ENCODE results near the gene ARSB. TPM values are rescaled to one million over a fixed set of nuclear protein-coding genes. Genes with fewer than 3 reads are reported as not detected.

The ARSB gene
- total RNA-seq, 1 experiment from 2014 or later: 11.4 TPM

DNA sequence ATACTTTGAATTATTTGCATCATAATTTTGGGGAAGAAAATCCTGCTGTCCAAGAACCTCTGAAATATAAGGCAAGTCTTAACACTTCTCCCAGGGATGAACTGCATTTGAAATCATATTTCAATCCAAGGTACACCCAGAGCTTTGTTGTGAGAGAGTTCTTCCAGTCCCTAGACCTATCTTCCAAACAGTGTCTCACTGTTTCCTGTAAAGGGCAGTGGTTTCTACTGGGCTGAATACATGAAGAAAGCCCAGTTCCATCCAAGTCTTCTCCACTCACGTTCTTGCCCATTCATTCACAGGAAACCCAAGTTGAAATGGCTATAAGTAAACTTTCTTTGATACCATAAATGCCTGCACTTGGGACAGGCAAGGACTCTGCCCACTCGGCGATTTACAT is 228.3 kb downstream of the ARSB start:
- Histone ChIP-seq H3K9me3 (ENCODE audit: control insufficient read depth, low read depth, low read length) (no peaks in the 10 kb centered on the region), H3K27ac (ENCODE audit: insufficient read length, low read depth, low read length) (no peak overlapping the region), H3K79me1 (ENCODE audit: insufficient read depth, low read depth, low read length, poor library complexity, severe bottlenecking) (no peaks in the 10 kb centered on the region), H3K23ac (ENCODE audit: insufficient read length, low read depth, low read length) (no peak overlapping the region), H3K79me2 (ENCODE audit: insufficient read depth, low read length) (no peaks in the 10 kb centered on the region), H2BK20ac (ENCODE audit: low read depth, low read length, poor library complexity, severe bottlenecking) (no peak overlapping the region), H3K23me2 (ENCODE audit: insufficient read length, low read depth, low read length, poor library complexity, severe bottlenecking) (no peaks in the 10 kb centered on the region), H2BK12ac (ENCODE audit: insufficient read length, low read depth, low read length) (no peak overlapping the region), H3K9ac (ENCODE audit: extremely low read depth, insufficient read length, low read length) (no peak overlapping the region), H3K4ac (ENCODE audit: low read depth, low read length) (no peak overlapping the region), H3K14ac (ENCODE audit: insufficient read depth, low read length) (no peak overlapping the region), H2BK120ac (ENCODE audit: low read depth, low read length, poor library complexity, severe bottlenecking) (no peak overlapping the region), H4K20me1 (ENCODE audit: control insufficient read depth, insufficient read depth, insufficient read length) (no peaks in the 10 kb centered on the region), H3K4me1 (ENCODE audit: insufficient read depth, low read length) (no peaks in the 10 kb centered on the region; the same call in 1 of the 2 replicates), H2BK15ac (ENCODE audit: low read depth, low read length) (no peak overlapping the region), H4K8ac (replicated peaks; ENCODE audit: insufficient read length, low read depth, low read length) (no peak overlapping the region), H3K27me3 (ENCODE audit: insufficient read depth, low read length) (no peaks in the 10 kb centered on the region), H3K4me2 (ENCODE audit: insufficient read depth, insufficient read length, low read length) (no peak overlapping the region), H2BK5ac (ENCODE audit: insufficient read length, low read length) (no peak overlapping the region), H2AK5ac (ENCODE audit: insufficient read length, low read length) (no peak overlapping the region), H4K91ac (ENCODE audit: insufficient read length, low read depth, low read length) (no peak overlapping the region), H4K5ac (ENCODE audit: insufficient read length, low read depth, low read length) (no peak overlapping the region), H2AFZ (ENCODE audit: low read length) (no peak overlapping the region), H3K18ac (ENCODE audit: insufficient read length, low read depth, low read length) (no peak overlapping the region), H3T11ph (ENCODE audit: low read length) (no peak overlapping the region), H3K56ac (ENCODE audit: insufficient read length, low read depth, low read length) (no peak overlapping the region)
- H3K4me3 Mint-ChIP-seq: no peak overlapping the region
- no peaks in the 10 kb centered on the region for H3K9me3 Mint-ChIP-seq
- TF ChIP-seq CTCF (conservative IDR thresholded peaks at IDR 0.05): no peak
- peaks cover 0 to 4% of the 10 kb centered on the region in 2 experiments; a peak in 1 of 4 replicates for H3K4me1 Mint-ChIP-seq
- H3K36me3 Mint-ChIP-seq (ENCODE audit: insufficient read depth in 1 of 3, low read depth in 3 of 3): no peaks in the 10 kb centered on the region
- H3K27me3 Mint-ChIP-seq (ENCODE audit: low read depth): peaks cover 1% of the 10 kb centered on the region; the same call in 1 of the 2 replicates
- no CpG with 5 or more reads among the region's 3 CpGs for WGBS (ENCODE audit: extremely low coverage, insufficient read length, low lambda C conversion rate)
- no peak overlapping the region for H3K27ac Mint-ChIP-seq
- DNase-seq: no peak

Data from H9 (cell line).